SK-N-SH (cell line): ENCODE results near the gene CCDC80. TPM values are rescaled to one million over a fixed set of nuclear protein-coding genes. Genes with fewer than 3 reads are reported as not detected.

Experiments used
- CTCF ChIA-PET: fragments of 300-600, 350-600 bp; formaldehyde crosslinking; extraction: SDS; loops from one replicate; lab custom pipeline; 2021; lab: Yijun Ruan, JAX
- POLR2A ChIA-PET: fragments of 350-600 bp; sonication (Branson Sonifier 250); formaldehyde crosslinking; extraction: SDS; loops from one replicate; lab custom pipeline; 2020; ENCODE audit warnings: antibody characterized with exemption, inconsistent platforms; lab: Yijun Ruan, JAX
- DNase-seq: peaks from one replicate; pipeline ENCODE4 v3.0.0; 2012
- H2AFZ ChIP-seq: fragments of 200-600 bp; sonication (generic); 2 replicates; pipeline ENCODE4 v1.8.1; 2016; ENCODE audit warnings: antibody characterized with exemption, mild to moderate bottlenecking, low read depth
- H3F3A ChIP-seq: fragments of 200-600 bp; sonication (generic); replicated peaks from 2 replicates; pipeline ENCODE3; 2016; ENCODE audit warnings: antibody characterized with exemption, mild to moderate bottlenecking; ENCODE audit not compliant: insufficient read depth
- H3K27ac ChIP-seq, 2 experiments: fragments of 200-500 bp in 1 of 2; fragments of 200-600 bp in 1 of 2; sonication (Bioruptor generic) in 1 of 2; sonication (generic), shearing (Covaris generic) in 1 of 2; 2 replicates each; pipeline versions ENCODE4 v1.5.1 to v1.6.1; 2014 to 2016; ENCODE audit warnings: low read depth in 2 of 2, inconsistent platforms in 1 of 2, low read length in 1 of 2, mild to moderate bottlenecking in 1 of 2, mixed read lengths in 1 of 2
- H3K27me3 ChIP-seq: fragments of 200-600 bp; sonication (generic), shearing (Covaris generic); 2 replicates; pipeline ENCODE4 v1.6.1; 2016; ENCODE audit warnings: mixed run types; ENCODE audit not compliant: insufficient read depth
- H3K36me3 ChIP-seq, 2 experiments: fragments of 200-500 bp in 1 of 2; fragments of 200-600 bp in 1 of 2; sonication (Bioruptor generic) in 1 of 2; sonication (generic) in 1 of 2; replicated peaks in 1 of 2; 2 replicates each; pipeline versions ENCODE3 to v1.5.1; 2014 to 2016; ENCODE audit warnings: low read length in 1 of 2, mild to moderate bottlenecking in 1 of 2; ENCODE audit not compliant: insufficient read depth in 2 of 2, control insufficient read depth in 1 of 2
- H3K4me1 ChIP-seq, 2 experiments: fragments of 200-500 bp in 1 of 2; fragments of 200-600 bp in 1 of 2; sonication (Bioruptor generic) in 1 of 2; sonication (generic), shearing (Covaris generic) in 1 of 2; 2 replicates each; pipeline versions ENCODE4 v1.5.1 to v1.6.1; 2014 to 2016; ENCODE audit warnings: low read depth in 1 of 2, low read length in 1 of 2, mixed run types in 1 of 2; ENCODE audit not compliant: insufficient read depth in 2 of 2, control insufficient read depth in 1 of 2
- H3K4me2 ChIP-seq: fragments of 200-600 bp; sonication (generic), shearing (Covaris generic); 2 replicates; pipeline ENCODE4 v1.6.1; 2017; ENCODE audit warnings: mixed run types
- H3K4me3 ChIP-seq, 2 experiments: fragments of 200-500 bp in 1 of 2; fragments of 200-600 bp in 1 of 2; sonication (Bioruptor generic) in 1 of 2; sonication (generic), shearing (Covaris generic) in 1 of 2; 2 replicates each; pipeline versions ENCODE4 v1.5.1 to v1.8.1; 2014 to 2016; ENCODE audit warnings: low read depth in 2 of 2, inconsistent platforms in 1 of 2, low read length in 1 of 2, mild to moderate bottlenecking in 1 of 2, mixed read lengths in 1 of 2, moderate library complexity in 1 of 2
- H3K79me2 ChIP-seq: fragments of 200-600 bp; sonication (generic); 2 replicates; pipeline ENCODE4 v1.8.1; 2017; ENCODE audit warnings: mild to moderate bottlenecking; ENCODE audit not compliant: insufficient read depth
- H3K9ac ChIP-seq: fragments of 200-600 bp; sonication (generic); 2 replicates; pipeline ENCODE4 v1.6.1; 2017; ENCODE audit warnings: mixed run types
- H3K9me2 ChIP-seq: fragments of 200-600 bp; sonication (generic); 2 replicates; pipeline ENCODE4 v1.6.1; 2017; ENCODE audit warnings: mixed run types
- H3K9me3 ChIP-seq: fragments of 200-600 bp; sonication (generic); 2 replicates; pipeline ENCODE4 v1.6.1; 2017; ENCODE audit warnings: mixed run types, mild to moderate bottlenecking, moderate library complexity
- H4K20me1 ChIP-seq: fragments of 200-600 bp; sonication (generic); 2 replicates; pipeline ENCODE4 v1.6.1; 2017; ENCODE audit warnings: mild to moderate bottlenecking, mixed run types; ENCODE audit not compliant: insufficient read depth
- CHD2 ChIP-seq: fragments of 150-350 bp; IDR thresholded peaks from 2 replicates; pipeline ENCODE4 v1.6.1; 2018; ENCODE audit warnings: low read length; ENCODE audit not compliant: partially characterized antibody
- CTCF ChIP-seq: fragments of 200-600 bp; sonication (generic); IDR thresholded peaks from 2 replicates; pipeline ENCODE4 v1.6.1; 2017; ENCODE audit warnings: antibody characterized with exemption, mild to moderate bottlenecking, moderate library complexity
- EP300 ChIP-seq, 2 experiments: IDR thresholded peaks; 2 replicates each; pipeline versions ENCODE4 v1.4.0 to v1.6.1; 2012; ENCODE audit warnings: borderline replicate concordance in 1 of 2, low read depth in 1 of 2, low read length in 1 of 2
- FOSL2 ChIP-seq: IDR thresholded peaks from 2 replicates; pipeline ENCODE4 v1.4.0; 2012; ENCODE audit warnings: low read depth, mild to moderate bottlenecking, moderate library complexity, borderline replicate concordance
- GABPA ChIP-seq: IDR thresholded peaks from 2 replicates; pipeline ENCODE4 v1.4.0; 2012; ENCODE audit warnings: low read depth, mild to moderate bottlenecking
- JUND ChIP-seq: IDR thresholded peaks from 2 replicates; pipeline ENCODE4 v1.4.0; 2012
- MXI1 ChIP-seq: IDR thresholded peaks from 2 replicates; pipeline ENCODE4 v1.6.1; 2012; ENCODE audit warnings: mild to moderate bottlenecking, low read depth, low read length, improper control_type of control experiment
- NFIC ChIP-seq: IDR thresholded peaks from 2 replicates; pipeline ENCODE4 v1.4.0; 2012; ENCODE audit warnings: borderline replicate concordance
- PBX3 ChIP-seq: IDR thresholded peaks from 2 replicates; pipeline ENCODE4; 2012
- RAD21 ChIP-seq: IDR thresholded peaks from 2 replicates; pipeline ENCODE4 v1.6.1; 2012; ENCODE audit warnings: mild to moderate bottlenecking, low read length
- REST ChIP-seq: IDR thresholded peaks from 2 replicates; pipeline ENCODE4 v1.6.1; 2012; ENCODE audit warnings: mild to moderate bottlenecking, low read depth, low read length, moderate library complexity
- SIN3A ChIP-seq: IDR thresholded peaks from 2 replicates; pipeline ENCODE4 v1.6.1; 2012; ENCODE audit warnings: low read depth, mild to moderate bottlenecking, low read length, moderate library complexity, borderline replicate concordance
- SMC3 ChIP-seq: IDR thresholded peaks from 2 replicates; pipeline ENCODE4 v1.6.1; 2012; ENCODE audit warnings: low read depth, low read length, improper control_type of control experiment
- TAF1 ChIP-seq: IDR thresholded peaks from 2 replicates; pipeline ENCODE4 v1.6.1; 2012; ENCODE audit warnings: low read depth, mild to moderate bottlenecking, low read length, moderate library complexity, borderline replicate concordance
- TCF12 ChIP-seq: IDR thresholded peaks from 2 replicates; pipeline ENCODE4 v1.4.0; 2012
- TEAD4 ChIP-seq: IDR thresholded peaks from 2 replicates; pipeline ENCODE4 v1.4.0; 2012; ENCODE audit warnings: mild to moderate bottlenecking, borderline replicate concordance; ENCODE audit not compliant: insufficient read depth
- YY1 ChIP-seq: IDR thresholded peaks from 2 replicates; pipeline ENCODE4 v1.4.0; 2012; ENCODE audit warnings: low read depth, mild to moderate bottlenecking
- ZBTB33 ChIP-seq: IDR thresholded peaks from 2 replicates; pipeline ENCODE4 v1.4.0; 2012; ENCODE audit warnings: low read depth, borderline replicate concordance
- WGBS: methylation state at CpG from one replicate; pipeline ENCODE4 v1.1.6; 2017; ENCODE audit warnings: low lambda C conversion rate; 5-methylcytosine and 5-hydroxymethylcytosine counted together
- polyA plus RNA-seq, 3 experiments: library from polyadenylated mRNA; depleted of rRNA; stranded (reverse); fragments of >200 nt; gene quantifications; 2 replicates each; pipeline ENCODE4 v1.2.3, GENCODE V29; 2012

CCDC80 gene
- polyA plus RNA-seq, 1 of the 3 experiments (the other 2 are of a cell fraction) = 83.4 TPM

DNA sequence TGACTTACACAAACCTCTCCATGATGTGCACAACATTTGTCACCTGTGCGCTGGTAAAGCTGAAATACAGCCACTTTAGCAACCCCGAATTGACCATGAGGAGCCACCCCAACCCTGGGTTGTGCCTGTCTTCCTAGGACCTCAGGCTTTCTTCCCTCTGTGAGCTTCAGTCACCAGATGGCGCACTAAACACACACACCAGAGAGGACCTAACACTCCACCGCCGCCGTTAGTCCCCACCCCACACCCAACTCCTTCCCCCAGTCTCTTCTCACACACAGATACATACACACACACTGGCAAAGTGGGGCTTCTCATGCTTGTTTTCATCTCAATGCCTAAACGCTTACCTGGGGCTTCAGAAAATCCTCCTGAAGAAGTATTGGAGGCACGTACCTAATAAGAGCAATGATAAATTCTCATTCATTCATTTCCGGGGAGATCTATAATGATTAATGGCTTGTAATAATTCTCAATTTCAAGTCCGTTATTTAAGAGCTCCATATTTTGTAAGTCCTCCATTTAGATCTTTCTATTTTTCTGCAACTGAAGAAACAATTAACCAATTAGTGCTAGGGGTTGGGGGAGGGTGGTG lies 2.1 kb upstream of the CCDC80 start:
- H3K27ac ChIP-seq = peak overlapping the region; percentile 71 to 96
- DNase-seq = peak; percentile 85
- CTCF ChIA-PET = interaction anchor here (0.5 to 7.1 kb wide), 67 partner anchors 9 to 991 kb away, joined by 3 to 97 read pairs (median 5); partner anchors contain the start of genes CD200R1 and GTPBP8
- peaks cover 16 to 36% of the 10 kb centered on the region in 2 experiments for H3K4me1 ChIP-seq
- peak overlapping the region; percentile 95 for H3K9ac ChIP-seq
- peaks cover 32% of the 10 kb centered on the region for H3K79me2 ChIP-seq
- H2AFZ ChIP-seq = peak overlapping the region; percentile 77
- POLR2A ChIA-PET = interaction anchor here (0.6 to 1.8 kb wide), 2 partner anchors 348 to 376 kb away, joined by 4 read pairs; partner anchors contain the start of gene GTPBP8
- TF ChIP-seq JUND = 0 out of 2 replicates have a peak, but pooled peaks have one; percentile 26
- TF ChIP-seq PBX3 = 0 out of 2 replicates have a peak, but pooled peaks have one; percentile 9
- TF ChIP-seq CTCF = peak; percentile 94
- TF ChIP-seq MXI1 = peak; percentile 30; the same call in 1 of the 2 replicates
- no peak for TF ChIP-seq FOSL2
- TF ChIP-seq ZBTB33 = no peak
- peak; percentile 96 for TF ChIP-seq RAD21
- no peak for TF ChIP-seq TEAD4
- peak; percentile 57; the same call in 1 of the 2 replicates for TF ChIP-seq SIN3A
- peak; percentile 36; the same call in 1 of the 2 replicates for TF ChIP-seq TCF12
- no peak for TF ChIP-seq NFIC
- peak; percentile 96 for TF ChIP-seq SMC3
- 0 out of 4 replicates have a peak, but pooled peaks of 1 of the 2 experiments have one; percentile 25 for TF ChIP-seq EP300 (IDR thresholded peaks at IDR 0.05; ENCODE audit: borderline replicate concordance in 1 of 2, low read depth in 1 of 2, low read length in 1 of 2)
- TF ChIP-seq REST = 0 out of 2 replicates have a peak, but pooled peaks have one; percentile 39
- peak; percentile 32 for TF ChIP-seq CHD2
- TF ChIP-seq TAF1 = peak; percentile 60; the same call in 1 of the 2 replicates
- 0 out of 2 replicates have a peak, but pooled peaks have one; percentile 15 for TF ChIP-seq GABPA
- TF ChIP-seq YY1 = no peak
- H3K4me3 ChIP-seq = peak overlapping the region; percentile 13 to 14; a peak in 2 of 4 replicates
- WGBS = 4% methylated on average over 10 of the region's 10 CpGs
- H3K9me2 ChIP-seq = no peaks in the 10 kb centered on the region
- H3K4me2 ChIP-seq = peak overlapping the region; percentile 82
- peaks cover 29% of the 10 kb centered on the region for H3F3A ChIP-seq
- H3K27me3 ChIP-seq = no peaks in the 10 kb centered on the region
- no peaks in the 10 kb centered on the region for H4K20me1 ChIP-seq
- peaks cover 0 to 5% of the 10 kb centered on the region in 2 experiments for H3K36me3 ChIP-seq
- no peaks in the 10 kb centered on the region for H3K9me3 ChIP-seq
